DND-41 (cell line): Measurements from ENCODE around the gene MTERF4.

ENCODE experiments used
- ATAC-seq: fragments of 200-7000 bp; cut with Tn5 transposase; 3 replicates; pipeline ENCODE4 v1.9.1; 2021; ENCODE audit warnings: low read depth; ENCODE audit not compliant: insufficient read depth
- DNase-seq: peaks from one replicate; pipeline ENCODE4 v3.0.0-alpha.2; 2020
- H2AFZ ChIP-seq: 2 replicates; pipeline ENCODE4 v1.6.0; 2012; ENCODE audit warnings: low read depth, low read length
- H3K27ac ChIP-seq: 2 replicates; pipeline ENCODE4 v1.5.1; 2012; ENCODE audit warnings: low read length, inconsistent platforms
- H3K27me3 ChIP-seq: fragments of 200-600 bp; sonication (generic); 2 replicates; pipeline ENCODE4 v1.6.0; 2012; ENCODE audit warnings: low read length, mild to moderate bottlenecking, inconsistent platforms; ENCODE audit not compliant: insufficient read depth, poor library complexity
- H3K36me3 ChIP-seq: 2 replicates; pipeline ENCODE4 v1.5.1; 2012; ENCODE audit warnings: low read length, inconsistent platforms; ENCODE audit not compliant: insufficient read depth
- H3K4me1 ChIP-seq: 2 replicates; pipeline ENCODE4 v1.5.1; 2012; ENCODE audit warnings: mild to moderate bottlenecking, low read length; ENCODE audit not compliant: insufficient read depth
- H3K4me2 ChIP-seq: 2 replicates; pipeline ENCODE4 v1.6.0; 2012; ENCODE audit warnings: mild to moderate bottlenecking, moderate library complexity, low read length, inconsistent platforms; ENCODE audit not compliant: insufficient read depth
- H3K4me3 ChIP-seq, 2 experiments: fragments of 200-600 bp in 1 of 2; shearing (Covaris generic) in 1 of 2; 2 replicates each; pipeline ENCODE4 v1.5.1; 2012 to 2016; ENCODE audit warnings: inconsistent platforms in 2 of 2, low read length in 2 of 2, mild to moderate bottlenecking in 2 of 2, low read depth in 1 of 2, moderate library complexity in 1 of 2
- H3K79me2 ChIP-seq: 2 replicates; pipeline ENCODE4 v1.6.0; 2012; ENCODE audit warnings: low read length, inconsistent platforms; ENCODE audit not compliant: insufficient read depth
- H3K9ac ChIP-seq: 2 replicates; pipeline ENCODE4 v1.6.0; 2012; ENCODE audit warnings: low read depth, mild to moderate bottlenecking, inconsistent platforms, low read length, moderate library complexity
- H3K9me3 ChIP-seq: 2 replicates; pipeline ENCODE4 v1.5.1; 2012; ENCODE audit warnings: low read length, moderate library complexity, mild to moderate bottlenecking, inconsistent platforms; ENCODE audit not compliant: insufficient read depth, severe bottlenecking
- H4K20me1 ChIP-seq: 2 replicates; pipeline ENCODE4 v1.6.0; 2012; ENCODE audit warnings: low read length; ENCODE audit not compliant: insufficient read depth
- CTCF ChIP-seq: IDR thresholded peaks from 2 replicates; pipeline ENCODE4 v1.5.1; 2012; ENCODE audit warnings: borderline replicate concordance, low read length, moderate library complexity, mild to moderate bottlenecking; ENCODE audit not compliant: poor library complexity, severe bottlenecking; ENCODE audit errors: extremely low read depth
- EZH2 ChIP-seq: IDR thresholded peaks from 3 replicates; pipeline ENCODE4 v1.6.1; 2012; ENCODE audit warnings: borderline replicate concordance, low read depth, mild to moderate bottlenecking, moderate library complexity, low read length, inconsistent platforms; ENCODE audit not compliant: severe bottlenecking

MTERF4 gene

GRCh38 chr2:241134711-241135110 is 32.6 kb upstream of the MTERF4 start:
- H4K20me1 ChIP-seq, result peaks cover 5% of the 10 kb centered on the region; the same call in 1 of the 2 replicates
- ATAC-seq (no peak), DNase-seq (no peak)
- H3K4me1 ChIP-seq, result no peaks in the 10 kb centered on the region
- H2AFZ ChIP-seq, result no peak overlapping the region
- H3K79me2 ChIP-seq, result no peaks in the 10 kb centered on the region
- peaks cover 75% of the 10 kb centered on the region for H3K36me3 ChIP-seq
- H3K9me3 ChIP-seq, result no peaks in the 10 kb centered on the region
- H3K27me3 ChIP-seq, result no peaks in the 10 kb centered on the region
- no peak overlapping the region for H3K4me2 ChIP-seq
- no peak overlapping the region for H3K9ac ChIP-seq
- H3K4me3 ChIP-seq, result no peak overlapping the region
- no peak overlapping the region for H3K27ac ChIP-seq
- TF ChIP-seq EZH2 (no peak), CTCF (no peak)

GRCh38 chr2:241133436-241133820 is 31.3 kb upstream of the MTERF4 start:
- Histone ChIP-seq H3K36me3 (peaks cover 70% of the 10 kb centered on the region), H4K20me1 (0 out of 2 replicates have a peak, but pooled peaks cover 4% of the 10 kb centered on the region), H3K9ac (no peak overlapping the region), H2AFZ (no peak overlapping the region), H3K79me2 (no peaks in the 10 kb centered on the region), H3K4me3 (no peak overlapping the region), H3K27me3 (no peaks in the 10 kb centered on the region), H3K9me3 (no peaks in the 10 kb centered on the region), H3K27ac (no peak overlapping the region), H3K4me2 (no peak overlapping the region), H3K4me1 (no peaks in the 10 kb centered on the region)
- no peak for ATAC-seq
- DNase-seq, result no peak
- no peak for TF ChIP-seq EZH2
- no peak for TF ChIP-seq CTCF

GRCh38 chr2:241132538-241133435 is 30.7 kb upstream of the MTERF4 start:
- TF ChIP-seq EZH2, result no peak
- no peak for TF ChIP-seq CTCF
- Histone ChIP-seq H3K4me2 (no peak overlapping the region), H3K4me1 (no peaks in the 10 kb centered on the region), H3K9me3 (no peaks in the 10 kb centered on the region), H3K36me3 (peaks cover 66% of the 10 kb centered on the region), H3K27me3 (no peaks in the 10 kb centered on the region), H3K9ac (no peak overlapping the region), H4K20me1 (0 out of 2 replicates have a peak, but pooled peaks cover 4% of the 10 kb centered on the region), H2AFZ (no peak overlapping the region), H3K79me2 (no peaks in the 10 kb centered on the region), H3K4me3 (no peak overlapping the region), H3K27ac (no peak overlapping the region)
- ATAC-seq (no peak), DNase-seq (no peak)
